Stimulated activated CD4-positive, alpha-beta T cell treated with anti-CD3 and anti-CD28 coated beads, TNF-alpha, amount 100 ng/mL, for 1 hour (primary cell): ENCODE results near the gene GPR89B.
"Not testable (repeated sequence)": the region's sequence is repeated elsewhere in the genome, so short reads cannot be mapped to it uniquely, and the experiment has no call there.

Experiments used
- DNase-seq, 3 donors: peaks; one replicate each; pipeline ENCODE4 v3.0.0-alpha.2; 2020; ENCODE audit warnings: low read depth in 3 of 3, low spot score in 1 of 3

GPR89B gene

GRCh38 chr1:147935296-147935695 lies 7.1 kb downstream of the GPR89B start:
- DNase-seq: not testable (repeated sequence)

GRCh38 chr1:147940456-147940855 lies 12.2 kb downstream of the GPR89B start:
- not testable (repeated sequence) for DNase-seq

- not testable (repeated sequence) for DNase-seq
Measured at GRCh38 chr1:147942563-147942962, 14.3 kb downstream of the GPR89B start.

- DNase-seq: not testable (repeated sequence)
Measured at GRCh38 chr1:147949517-147949916, 21.3 kb downstream of the GPR89B start.

- not testable (repeated sequence) for DNase-seq
Measured at GRCh38 chr1:147958906-147959305, 30.7 kb downstream of the GPR89B start.

GRCh38 chr1:147959680-147960079 lies 31.5 kb downstream of the GPR89B start:
- not testable (repeated sequence) for DNase-seq

GRCh38 chr1:147964575-147964974 lies 36.4 kb downstream of the GPR89B start:
- DNase-seq: not testable (repeated sequence)

GRCh38 chr1:147966657-147967056 lies 38.4 kb downstream of the GPR89B start:
- not testable (repeated sequence) for DNase-seq

GRCh38 chr1:147978896-147979651 lies 50.9 kb downstream of the GPR89B start:
- not testable (repeated sequence) for DNase-seq

- DNase-seq: not testable (repeated sequence)
Measured at GRCh38 chr1:147985374-147985773, 57.2 kb downstream of the GPR89B start.

GRCh38 chr1:147987893-147988292 lies 59.7 kb downstream of the GPR89B start:
- not testable (repeated sequence) for DNase-seq

- not testable (repeated sequence) for DNase-seq
Measured at GRCh38 chr1:147992916-147993315, 64.7 kb downstream of the GPR89B start.

GRCh38 chr1:147993400-147993799 lies 65.2 kb downstream of the GPR89B start:
- DNase-seq: not testable (repeated sequence)

GRCh38 chr1:147993825-147994615 lies 65.8 kb downstream of the GPR89B start:
- not testable (repeated sequence) for DNase-seq

GRCh38 chr1:147996088-147996487 lies 67.9 kb downstream of the GPR89B start:
- DNase-seq: not testable (repeated sequence)

GRCh38 chr1:148007724-148008123 lies 79.5 kb downstream of the GPR89B start:
- DNase-seq: not testable (repeated sequence)

- DNase-seq: no peak
Measured at GRCh38 chr1:148010527-148010926, 82.3 kb downstream of the GPR89B start.

- DNase-seq: not testable (repeated sequence)
Measured at GRCh38 chr1:148013177-148014144, 85.2 kb downstream of the GPR89B start.

GRCh38 chr1:148014289-148015200 lies 86.3 kb downstream of the GPR89B start:
- not testable (repeated sequence) for DNase-seq

GRCh38 chr1:148024918-148025317 lies 96.7 kb downstream of the GPR89B start:
- DNase-seq: not testable (repeated sequence)
